Parietal lobe (tissue), 1 donor: ENCODE data around the gene KHNYN. TPM values are rescaled to one million over a fixed set of nuclear protein-coding genes. Genes with fewer than 3 reads are reported as not detected.

Experiments used
- total RNA-seq: library from RNA; depleted of rRNA; stranded (reverse); fragments of >200 nt; gene quantifications from one replicate; pipeline ENCODE4 v1.2.3, GENCODE V29; 2014

The KHNYN gene
- 22.5 TPM for total RNA-seq

DNA sequence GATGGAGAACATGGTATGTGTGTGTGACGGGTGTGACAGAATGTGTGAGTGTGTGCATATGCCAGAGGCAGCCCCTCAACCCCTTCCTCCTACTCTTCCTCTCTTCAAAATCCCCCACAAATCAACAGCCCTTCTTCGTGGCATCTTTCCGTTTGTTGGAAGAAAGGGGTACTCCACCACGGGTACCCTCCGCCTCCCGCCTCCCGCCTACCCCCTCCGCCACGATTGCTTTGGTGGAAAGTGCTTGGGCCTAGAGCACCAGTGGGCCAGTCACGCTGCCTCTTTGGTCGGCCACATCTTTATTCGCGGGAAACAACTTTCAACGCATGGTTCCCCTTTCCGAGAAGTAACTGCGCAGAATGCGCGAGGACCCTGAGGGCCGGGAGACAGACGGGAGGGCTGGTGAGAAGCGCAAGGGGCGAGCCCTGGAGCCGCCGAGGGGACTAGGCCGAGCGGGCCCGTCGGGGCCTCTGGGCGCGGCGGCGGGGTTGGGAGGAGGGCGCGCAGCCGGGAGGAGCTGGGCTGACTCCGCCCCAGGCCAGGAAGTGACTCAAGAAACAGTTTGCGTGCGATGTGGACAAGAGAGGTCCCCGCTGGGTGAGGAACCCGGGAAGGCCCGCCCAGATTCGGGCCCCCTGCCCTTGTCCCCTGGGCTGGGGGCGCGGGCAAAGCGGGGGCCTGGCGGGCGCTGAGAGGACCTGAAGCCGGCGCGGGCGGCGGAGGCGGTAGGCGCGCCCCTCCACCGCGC lies at the start of gene KHNYN, which contains the start of gene CBLN3:
Gene KHNYN, plus strand, starts transcription at position 560 of the 748 bp plus-strand sequence. CDS start 777 bp downstream, outside the sequence.
Gene CBLN3, minus strand, starts transcription at position 274 of the 748 bp plus-strand sequence. CDS start 614 bp downstream, outside the sequence.

DNA sequence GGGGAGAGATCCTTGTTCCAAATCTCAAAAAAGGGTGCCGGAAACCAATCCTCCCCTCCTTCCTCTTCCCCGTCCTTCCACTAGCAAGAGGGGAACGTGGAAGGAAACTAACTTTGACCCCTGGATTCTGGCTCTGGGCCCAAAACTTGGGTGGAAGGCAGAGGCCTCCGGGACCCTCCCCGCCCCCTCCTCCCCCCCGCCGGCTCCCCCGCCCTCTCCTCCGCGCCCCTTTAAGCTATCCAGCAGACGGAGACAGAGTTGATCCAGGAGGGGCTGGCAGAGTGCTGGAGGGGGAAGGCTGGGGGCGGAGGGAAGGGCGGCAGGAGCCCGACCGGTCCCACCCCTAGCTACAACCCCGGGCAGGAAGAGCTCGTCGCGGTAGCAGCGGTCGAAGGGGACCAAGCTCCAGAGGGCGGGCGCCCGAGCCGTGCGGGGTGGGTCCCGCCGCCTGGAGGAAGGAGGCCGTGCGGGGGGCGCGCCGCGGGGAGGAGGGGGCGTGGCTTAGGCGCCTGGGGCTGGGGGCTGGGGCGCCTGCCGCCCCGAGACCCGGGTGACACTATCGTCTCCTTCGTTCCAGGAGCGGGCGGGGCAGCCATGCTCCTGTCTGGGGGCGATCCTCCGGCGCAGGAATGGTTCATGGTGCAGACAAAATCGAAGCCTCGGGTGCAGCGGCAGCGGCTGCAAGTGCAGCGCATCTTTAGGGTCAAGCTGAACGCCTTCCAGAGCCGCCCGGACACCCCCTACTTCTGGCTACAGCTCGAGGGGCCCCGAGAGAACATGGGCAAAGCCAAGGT lies 30.9 kb upstream of the KHNYN start, which contains the start of gene NYNRIN:
Gene NYNRIN, plus strand, starts transcription at position 351 of the 794 bp plus-strand sequence. Its CDS starts 244 bp downstream, at position 595.

DNA sequence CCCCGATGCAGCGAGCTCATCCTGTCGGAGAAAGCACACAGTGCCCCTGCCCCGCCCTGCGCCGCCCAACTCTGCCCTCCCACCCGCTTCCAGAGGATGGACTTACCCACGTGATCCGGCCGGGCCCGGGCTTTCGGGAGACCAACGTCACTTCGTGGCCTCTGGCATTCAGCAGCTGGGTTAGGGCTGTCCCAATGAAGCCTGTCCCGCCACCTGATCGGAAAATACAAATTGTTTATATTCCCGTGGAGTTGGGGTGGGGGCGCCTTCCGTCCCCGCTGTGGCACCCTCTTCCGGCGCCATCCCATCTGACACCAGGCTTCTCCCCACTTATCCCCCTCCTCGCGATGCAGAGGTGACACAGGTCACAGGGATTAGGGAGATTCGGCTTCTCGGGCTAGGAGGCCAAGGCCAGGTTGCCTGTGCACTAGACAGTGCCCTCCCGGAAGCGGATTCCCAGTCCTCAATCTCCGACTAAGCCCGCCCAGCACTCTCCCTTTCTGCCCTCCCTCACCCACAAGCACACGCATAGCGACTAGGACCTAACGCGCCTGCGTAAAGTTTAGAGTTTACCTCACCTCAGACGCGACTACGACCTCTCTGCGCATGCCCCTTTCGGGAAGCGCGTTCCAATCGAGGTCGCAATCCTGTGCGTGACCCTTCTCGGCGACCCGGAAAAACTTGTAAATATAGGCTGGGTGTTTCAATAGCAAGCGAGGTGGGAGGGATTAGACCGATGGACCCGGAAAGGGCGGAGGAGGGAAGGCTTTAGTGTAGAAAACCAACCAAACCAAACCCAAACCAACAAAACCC lies 12.7 kb downstream of the KHNYN start, which contains the start of gene SDR39U1:
Gene SDR39U1, minus strand, starts transcription at position 537 of the 813 bp plus-strand sequence. Its CDS starts 7 bp downstream, at position 530.

Other genes with a start within 250 kb of the KHNYN start
- 18.2 TPM for gene IPO4, start 241.1 kb upstream of the KHNYN start, total RNA-seq
- gene TM9SF1, start 234.5 kb upstream of the KHNYN start, total RNA-seq, result 20.7 TPM
- gene TSSK4, start 224.3 kb upstream of the KHNYN start, total RNA-seq, result not detected
- gene CHMP4A, start 216.5 kb upstream of the KHNYN start, total RNA-seq, result 35.1 TPM
- gene MDP1, start 213.9 kb upstream of the KHNYN start, total RNA-seq, result 25.0 TPM
- gene NEDD8, start 197.6 kb upstream of the KHNYN start, total RNA-seq, result 62.3 TPM
- 34.7 TPM for gene GMPR2, start 197.0 kb upstream of the KHNYN start, total RNA-seq
- gene TINF2, start 187.3 kb upstream of the KHNYN start, total RNA-seq, result 51.3 TPM
- 4.4 TPM for gene TGM1, start 166.8 kb upstream of the KHNYN start, total RNA-seq
- 30.7 TPM for gene RABGGTA, start 158.4 kb upstream of the KHNYN start, total RNA-seq
- gene DHRS1, start 130.2 kb upstream of the KHNYN start, total RNA-seq, result 13.8 TPM
- gene NOP9, start 130.1 kb upstream of the KHNYN start, total RNA-seq, result 25.4 TPM
- gene CIDEB, start 122.0 kb upstream of the KHNYN start, total RNA-seq, result 5.6 TPM
- gene LTB4R2, start 119.8 kb upstream of the KHNYN start, total RNA-seq, result 2.2 TPM
- 1.6 TPM for gene LTB4R, start 118.5 kb upstream of the KHNYN start, total RNA-seq
- 3.1 TPM for gene ADCY4, start 94.9 kb upstream of the KHNYN start, total RNA-seq
- not detected for gene RIPK3, start 90.0 kb upstream of the KHNYN start, total RNA-seq
- 4.4 TPM for gene NFATC4, start 61.8 kb upstream of the KHNYN start, total RNA-seq
- gene NYNRIN, start 31.0 kb upstream of the KHNYN start, total RNA-seq, result 34.7 TPM
- gene CBLN3, start 286 bp upstream of the KHNYN start, total RNA-seq, result not detected
- 24.7 TPM for gene SDR39U1, start 12.8 kb downstream of the KHNYN start, total RNA-seq
- gene CMA1, start 78.3 kb downstream of the KHNYN start, total RNA-seq, result not detected
- gene CTSG, start 146.3 kb downstream of the KHNYN start, total RNA-seq, result not detected
- gene GZMH, start 179.7 kb downstream of the KHNYN start, total RNA-seq, result not detected
- not detected for gene GZMB, start 204.2 kb downstream of the KHNYN start, total RNA-seq